ENCODE data around the gene RBKS. TPM values are rescaled to one million over a fixed set of nuclear protein-coding genes. Genes with fewer than 3 reads are reported as not detected.

The RBKS gene
- polyA plus RNA-seq, 1 donor (not counting 4 experiments of a cell fraction or from before 2014, with no cell fraction given): 1.9 TPM

DNA sequence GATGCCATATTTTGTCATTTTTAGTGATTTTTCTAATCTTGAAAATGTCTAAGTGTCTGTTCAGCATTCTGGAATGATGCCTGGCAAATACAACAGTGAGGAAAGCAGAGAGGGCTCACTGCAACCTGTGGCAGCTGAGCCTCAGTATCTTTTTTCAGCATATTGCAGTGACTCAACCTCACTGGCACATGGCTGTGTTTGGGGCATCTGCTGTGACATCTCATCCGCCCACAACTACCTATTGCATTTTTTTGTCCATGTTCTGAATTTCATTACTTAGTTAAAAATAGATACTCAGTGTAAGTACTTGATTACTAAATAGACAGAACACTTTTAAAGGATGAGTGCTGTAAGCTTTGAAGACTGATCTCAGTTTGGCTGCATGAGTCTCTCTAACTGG lies 11.0 kb upstream of the RBKS start:
- no peaks in the 10 kb centered on the region for H3K9me3 ChIP-seq (ENCODE audit: control insufficient read depth, low read depth, low read length)
- DNase-seq (ENCODE audit: low read depth, low spot score): no peak
- H3K4me2 ChIP-seq (ENCODE audit: control insufficient read depth, extremely low read depth, insufficient read depth, low read depth, low read length): no peak overlapping the region
- H3K9ac ChIP-seq (ENCODE audit: control insufficient read depth, extremely low read depth, insufficient read depth, low read length): no peak overlapping the region
- TF ChIP-seq EZH2 (IDR thresholded peaks at IDR 0.05; ENCODE audit: low read length): no peak
- H3K79me2 ChIP-seq (ENCODE audit: control insufficient read depth, insufficient read depth, low read length): no peaks in the 10 kb centered on the region
- peaks cover 0 to 3% of the 10 kb centered on the region in 2 experiments for H3K36me3 ChIP-seq (ENCODE audit: control insufficient read depth in 2 of 2, extremely low read depth in 1 of 2, insufficient read depth in 2 of 2, low read length in 2 of 2)
- no peaks in the 10 kb centered on the region for H3K27me3 ChIP-seq (ENCODE audit: control insufficient read depth, extremely low read depth, insufficient read depth, low read length)
- no peak overlapping the region for H3K27ac ChIP-seq (ENCODE audit: control insufficient read depth, insufficient read depth, low read length)
- no peaks in the 10 kb centered on the region for H3K9me1 ChIP-seq (ENCODE audit: control insufficient read depth, extremely low read depth, insufficient read depth, low read length)
- H3K4me3 ChIP-seq (ENCODE audit: control insufficient read depth in 2 of 3, extremely low read depth in 1 of 3, insufficient read depth in 2 of 3, low read depth in 1 of 3, low read length in 3 of 3): no peak overlapping the region
- peak; percentile 29 for FAIRE-seq
- H3K4me1 ChIP-seq (ENCODE audit: control insufficient read depth, extremely low read depth, insufficient read depth, low read length): peaks cover 5% of the 10 kb centered on the region
- no peak overlapping the region for H2AFZ ChIP-seq (ENCODE audit: control insufficient read depth, low read length)
- dilution Hi-C loops (cut with MboI; ENCODE audit: extremely low pct_ligation_motif_present, low sequenced_read_pairs): no loop called here
- no peaks in the 10 kb centered on the region for H4K20me1 ChIP-seq (ENCODE audit: control insufficient read depth, extremely low read depth, insufficient read depth, low read length)

DNA sequence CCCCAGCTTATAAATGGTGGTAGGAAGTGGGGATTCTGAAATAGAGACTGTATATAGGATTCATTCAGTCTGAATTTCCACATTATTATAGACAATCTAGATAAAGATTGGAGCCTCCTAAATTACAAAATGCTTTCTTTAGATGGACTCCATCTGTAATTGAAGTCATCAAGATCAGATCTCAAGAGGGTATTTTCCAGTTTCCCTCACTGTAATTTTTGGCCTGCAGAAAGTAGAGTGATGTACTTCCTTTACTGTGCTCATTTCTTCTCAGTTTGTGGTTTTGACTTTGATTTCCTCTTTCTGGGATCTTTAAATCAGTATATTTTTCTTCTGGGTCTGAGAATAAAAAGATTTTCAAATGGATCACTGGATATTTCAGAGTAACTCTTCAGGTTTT lies 7.5 kb upstream of the RBKS start:
- DNase-seq (ENCODE audit: low read depth, low spot score): no peak
- Histone ChIP-seq H3K4me3 (ENCODE audit: control insufficient read depth in 2 of 3, extremely low read depth in 1 of 3, insufficient read depth in 2 of 3, low read depth in 1 of 3, low read length in 3 of 3) (no peak overlapping the region), H4K20me1 (ENCODE audit: control insufficient read depth, extremely low read depth, insufficient read depth, low read length) (no peaks in the 10 kb centered on the region), H3K9me3 (ENCODE audit: control insufficient read depth, low read depth, low read length) (no peaks in the 10 kb centered on the region), H2AFZ (ENCODE audit: control insufficient read depth, low read length) (no peak overlapping the region), H3K4me2 (ENCODE audit: control insufficient read depth, extremely low read depth, insufficient read depth, low read depth, low read length) (no peak overlapping the region), H3K27ac (ENCODE audit: control insufficient read depth, insufficient read depth, low read length) (no peak overlapping the region), H3K79me2 (ENCODE audit: control insufficient read depth, insufficient read depth, low read length) (no peaks in the 10 kb centered on the region), H3K36me3 (ENCODE audit: control insufficient read depth in 2 of 2, extremely low read depth in 1 of 2, insufficient read depth in 2 of 2, low read length in 2 of 2) (peaks cover 0 to 5% of the 10 kb centered on the region in 2 experiments), H3K27me3 (ENCODE audit: control insufficient read depth, extremely low read depth, insufficient read depth, low read length) (no peaks in the 10 kb centered on the region), H3K9ac (ENCODE audit: control insufficient read depth, extremely low read depth, insufficient read depth, low read length) (no peak overlapping the region), H3K4me1 (ENCODE audit: control insufficient read depth, extremely low read depth, insufficient read depth, low read length) (no peaks in the 10 kb centered on the region), H3K9me1 (ENCODE audit: control insufficient read depth, extremely low read depth, insufficient read depth, low read length) (no peaks in the 10 kb centered on the region)
- dilution Hi-C loops (cut with MboI; ENCODE audit: extremely low pct_ligation_motif_present, low sequenced_read_pairs): no loop called here
- FAIRE-seq: no peak
- TF ChIP-seq EZH2 (IDR thresholded peaks at IDR 0.05; ENCODE audit: low read length): no peak
- TF ChIP-seq, protein P1, sequence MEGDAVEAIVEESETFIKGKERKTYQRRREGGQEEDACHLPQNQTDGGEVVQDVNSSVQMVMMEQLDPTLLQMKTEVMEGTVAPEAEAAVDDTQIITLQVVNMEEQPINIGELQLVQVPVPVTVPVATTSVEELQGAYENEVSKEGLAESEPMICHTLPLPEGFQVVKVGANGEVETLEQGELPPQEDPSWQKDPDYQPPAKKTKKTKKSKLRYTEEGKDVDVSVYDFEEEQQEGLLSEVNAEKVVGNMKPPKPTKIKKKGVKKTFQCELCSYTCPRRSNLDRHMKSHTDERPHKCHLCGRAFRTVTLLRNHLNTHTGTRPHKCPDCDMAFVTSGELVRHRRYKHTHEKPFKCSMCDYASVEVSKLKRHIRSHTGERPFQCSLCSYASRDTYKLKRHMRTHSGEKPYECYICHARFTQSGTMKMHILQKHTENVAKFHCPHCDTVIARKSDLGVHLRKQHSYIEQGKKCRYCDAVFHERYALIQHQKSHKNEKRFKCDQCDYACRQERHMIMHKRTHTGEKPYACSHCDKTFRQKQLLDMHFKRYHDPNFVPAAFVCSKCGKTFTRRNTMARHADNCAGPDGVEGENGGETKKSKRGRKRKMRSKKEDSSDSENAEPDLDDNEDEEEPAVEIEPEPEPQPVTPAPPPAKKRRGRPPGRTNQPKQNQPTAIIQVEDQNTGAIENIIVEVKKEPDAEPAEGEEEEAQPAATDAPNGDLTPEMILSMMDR (optimal IDR thresholded peaks at IDR 0.05 in 1 of 3, IDR thresholded peaks at IDR 0.05 in 1 of 3, conservative IDR thresholded peaks at IDR 0.05 in 1 of 3; ENCODE audit: extremely low read depth in 1 of 3, insufficient read depth in 2 of 3, low read length in 3 of 3): no peak

DNA sequence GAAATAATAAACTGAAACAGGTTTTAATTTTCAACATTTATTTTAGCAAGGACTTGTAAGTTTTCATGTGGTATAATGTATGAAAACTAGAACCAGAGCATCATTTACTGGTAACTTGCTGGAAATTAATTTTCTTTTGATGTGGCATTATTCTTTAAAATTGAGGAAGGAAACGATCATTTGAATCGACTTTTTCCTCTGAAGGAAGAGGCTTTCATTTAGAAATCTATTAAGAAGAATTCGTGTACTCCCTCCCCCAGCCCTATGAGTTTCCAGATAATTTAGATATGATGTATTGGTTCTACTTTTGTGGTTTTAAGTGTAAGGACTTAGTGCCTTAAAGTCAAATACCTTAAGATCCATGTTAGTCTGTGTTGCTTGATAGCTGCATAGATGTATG lies 2.8 kb upstream of the RBKS start:
- Histone ChIP-seq H3K9ac (ENCODE audit: control insufficient read depth, extremely low read depth, insufficient read depth, low read length) (no peak overlapping the region), H3K36me3 (ENCODE audit: control insufficient read depth in 2 of 2, extremely low read depth in 1 of 2, insufficient read depth in 2 of 2, low read length in 2 of 2) (peaks cover 0 to 5% of the 10 kb centered on the region in 2 experiments), H4K20me1 (ENCODE audit: control insufficient read depth, extremely low read depth, insufficient read depth, low read length) (no peaks in the 10 kb centered on the region), H3K4me3 (ENCODE audit: control insufficient read depth in 2 of 3, extremely low read depth in 1 of 3, insufficient read depth in 2 of 3, low read depth in 1 of 3, low read length in 3 of 3) (no peak overlapping the region), H3K27me3 (ENCODE audit: control insufficient read depth, extremely low read depth, insufficient read depth, low read length) (no peaks in the 10 kb centered on the region), H3K9me3 (ENCODE audit: control insufficient read depth, low read depth, low read length) (no peaks in the 10 kb centered on the region), H2AFZ (ENCODE audit: control insufficient read depth, low read length) (no peak overlapping the region), H3K4me2 (ENCODE audit: control insufficient read depth, extremely low read depth, insufficient read depth, low read depth, low read length) (no peak overlapping the region), H3K9me1 (ENCODE audit: control insufficient read depth, extremely low read depth, insufficient read depth, low read length) (no peaks in the 10 kb centered on the region), H3K79me2 (ENCODE audit: control insufficient read depth, insufficient read depth, low read length) (peaks cover 6% of the 10 kb centered on the region), H3K4me1 (ENCODE audit: control insufficient read depth, extremely low read depth, insufficient read depth, low read length) (peaks cover 12% of the 10 kb centered on the region), H3K27ac (ENCODE audit: control insufficient read depth, insufficient read depth, low read length) (no peak overlapping the region)
- dilution Hi-C loops (cut with MboI; ENCODE audit: extremely low pct_ligation_motif_present, low sequenced_read_pairs): no loop called here
- FAIRE-seq (no peak), DNase-seq (ENCODE audit: low read depth, low spot score) (no peak)
- TF ChIP-seq, protein P1 (optimal IDR thresholded peaks at IDR 0.05 in 1 of 3, IDR thresholded peaks at IDR 0.05 in 1 of 3, conservative IDR thresholded peaks at IDR 0.05 in 1 of 3; ENCODE audit: extremely low read depth in 1 of 3, insufficient read depth in 2 of 3, low read length in 3 of 3): no peak
- no peak for TF ChIP-seq EZH2 (IDR thresholded peaks at IDR 0.05; ENCODE audit: low read length)

Data from keratinocyte (primary cell).